ENCODE data around the gene PEMT. TPM values are rescaled to one million over a fixed set of nuclear protein-coding genes. Genes with fewer than 3 reads are reported as not detected.

The PEMT gene
- total RNA-seq, 2 donors from 2014 or later, result 16.9 to 23.8 TPM

- Histone ChIP-seq H3K27me3 (no peaks in the 10 kb centered on the region), H3K27ac (no peak overlapping the region), H3K4me1 (no peaks in the 10 kb centered on the region), H3K36me3 (no peaks in the 10 kb centered on the region), H3K9ac (ENCODE audit: low read depth in 2 of 2, low read length in 2 of 2) (no peak overlapping the region), H3K4me3 (no peak overlapping the region), H3K9me3 (no peaks in the 10 kb centered on the region)
- TF ChIP-seq CTCF (IDR thresholded peaks at IDR 0.05), result no peak
- DNase-seq, result no peak
- intact Hi-C loops (cut with DNase I), result no loop called here
Observed at GRCh38 chr17:17599965-17600364, 8.5 kb upstream of the PEMT start.

- H3K9me3 ChIP-seq, result no peaks in the 10 kb centered on the region
- no peak overlapping the region for H3K9ac ChIP-seq (ENCODE audit: low read depth in 2 of 2, low read length in 2 of 2)
- H3K4me3 ChIP-seq, result no peak overlapping the region
- no peak overlapping the region for H3K27ac ChIP-seq
- no peaks in the 10 kb centered on the region for H3K27me3 ChIP-seq
- intact Hi-C loops (cut with DNase I), result no loop called here
- no peak for TF ChIP-seq CTCF (IDR thresholded peaks at IDR 0.05)
- H3K4me1 ChIP-seq, result no peaks in the 10 kb centered on the region
- no peaks in the 10 kb centered on the region for H3K36me3 ChIP-seq
- no peak for DNase-seq
Observed at GRCh38 chr17:17598003-17598402, 6.5 kb upstream of the PEMT start.

GRCh38 chr17:17595755-17596154, 4.2 kb upstream of the PEMT start:
- Histone ChIP-seq H3K36me3 (no peaks in the 10 kb centered on the region), H3K27me3 (no peaks in the 10 kb centered on the region), H3K27ac (no peak overlapping the region), H3K9me3 (no peaks in the 10 kb centered on the region), H3K9ac (ENCODE audit: low read depth in 2 of 2, low read length in 2 of 2) (no peak overlapping the region), H3K4me1 (no peaks in the 10 kb centered on the region), H3K4me3 (no peak overlapping the region)
- TF ChIP-seq CTCF (IDR thresholded peaks at IDR 0.05), result no peak
- intact Hi-C loops (cut with DNase I), result no loop called here
- DNase-seq, result no peak

- H3K9me3 ChIP-seq, result no peaks in the 10 kb centered on the region
- no peak overlapping the region for H3K27ac ChIP-seq
- no peaks in the 10 kb centered on the region for H3K36me3 ChIP-seq
- H3K4me3 ChIP-seq, result no peak overlapping the region
- H3K27me3 ChIP-seq, result no peaks in the 10 kb centered on the region
- no peak for DNase-seq
- intact Hi-C loops (cut with DNase I), result no loop called here
- TF ChIP-seq CTCF (IDR thresholded peaks at IDR 0.05), result no peak
- H3K4me1 ChIP-seq, result no peaks in the 10 kb centered on the region
- H3K9ac ChIP-seq (ENCODE audit: low read depth in 2 of 2, low read length in 2 of 2), result no peak overlapping the region
Observed at GRCh38 chr17:17593222-17593620, 1.7 kb upstream of the PEMT start.

- H3K9ac ChIP-seq (ENCODE audit: low read depth in 2 of 2, low read length in 2 of 2), result peak overlapping the region; percentile 83 to 89
- no peaks in the 10 kb centered on the region for H3K4me1 ChIP-seq
- no peak for TF ChIP-seq CTCF (IDR thresholded peaks at IDR 0.05)
- H3K4me3 ChIP-seq, result peak overlapping the region; percentile 76
- DNase-seq, result no peak
- H3K27ac ChIP-seq, result peak overlapping the region; percentile 80
- intact Hi-C loops (cut with DNase I), result no loop called here
- no peaks in the 10 kb centered on the region for H3K9me3 ChIP-seq
- no peaks in the 10 kb centered on the region for H3K36me3 ChIP-seq
- no peaks in the 10 kb centered on the region for H3K27me3 ChIP-seq
Observed at GRCh38 chr17:17590883-17591354, 589 bp downstream of the PEMT start.
